SK-N-SH (cell line): ENCODE results near the gene KRT72. TPM values are rescaled to one million over a fixed set of nuclear protein-coding genes. Genes with fewer than 3 reads are reported as not detected.

ENCODE experiments used
- CTCF ChIA-PET: fragments of 300-600, 350-600 bp; formaldehyde crosslinking; extraction: SDS; loops from one replicate; lab custom pipeline; 2021; lab: Yijun Ruan, JAX
- POLR2A ChIA-PET: fragments of 350-600 bp; sonication (Branson Sonifier 250); formaldehyde crosslinking; extraction: SDS; loops from one replicate; lab custom pipeline; 2020; ENCODE audit warnings: antibody characterized with exemption, inconsistent platforms; lab: Yijun Ruan, JAX
- DNase-seq: peaks from one replicate; pipeline ENCODE4 v3.0.0; 2012
- H2AFZ ChIP-seq: fragments of 200-600 bp; sonication (generic); 2 replicates; pipeline ENCODE4 v1.8.1; 2016; ENCODE audit warnings: antibody characterized with exemption, mild to moderate bottlenecking, low read depth
- H3F3A ChIP-seq: fragments of 200-600 bp; sonication (generic); replicated peaks from 2 replicates; pipeline ENCODE3; 2016; ENCODE audit warnings: antibody characterized with exemption, mild to moderate bottlenecking; ENCODE audit not compliant: insufficient read depth
- H3K27ac ChIP-seq, 2 experiments: fragments of 200-500 bp in 1 of 2; fragments of 200-600 bp in 1 of 2; sonication (Bioruptor generic) in 1 of 2; sonication (generic), shearing (Covaris generic) in 1 of 2; 2 replicates each; pipeline versions ENCODE4 v1.5.1 to v1.6.1; 2014 to 2016; ENCODE audit warnings: low read depth in 2 of 2, inconsistent platforms in 1 of 2, low read length in 1 of 2, mild to moderate bottlenecking in 1 of 2, mixed read lengths in 1 of 2
- H3K27me3 ChIP-seq: fragments of 200-600 bp; sonication (generic), shearing (Covaris generic); 2 replicates; pipeline ENCODE4 v1.6.1; 2016; ENCODE audit warnings: mixed run types; ENCODE audit not compliant: insufficient read depth
- H3K36me3 ChIP-seq, 2 experiments: fragments of 200-500 bp in 1 of 2; fragments of 200-600 bp in 1 of 2; sonication (Bioruptor generic) in 1 of 2; sonication (generic) in 1 of 2; replicated peaks in 1 of 2; 2 replicates each; pipeline versions ENCODE3 to v1.5.1; 2014 to 2016; ENCODE audit warnings: low read length in 1 of 2, mild to moderate bottlenecking in 1 of 2; ENCODE audit not compliant: insufficient read depth in 2 of 2, control insufficient read depth in 1 of 2
- H3K4me1 ChIP-seq, 2 experiments: fragments of 200-500 bp in 1 of 2; fragments of 200-600 bp in 1 of 2; sonication (Bioruptor generic) in 1 of 2; sonication (generic), shearing (Covaris generic) in 1 of 2; 2 replicates each; pipeline versions ENCODE4 v1.5.1 to v1.6.1; 2014 to 2016; ENCODE audit warnings: low read depth in 1 of 2, low read length in 1 of 2, mixed run types in 1 of 2; ENCODE audit not compliant: insufficient read depth in 2 of 2, control insufficient read depth in 1 of 2
- H3K4me2 ChIP-seq: fragments of 200-600 bp; sonication (generic), shearing (Covaris generic); 2 replicates; pipeline ENCODE4 v1.6.1; 2017; ENCODE audit warnings: mixed run types
- H3K4me3 ChIP-seq, 2 experiments: fragments of 200-500 bp in 1 of 2; fragments of 200-600 bp in 1 of 2; sonication (Bioruptor generic) in 1 of 2; sonication (generic), shearing (Covaris generic) in 1 of 2; 2 replicates each; pipeline versions ENCODE4 v1.5.1 to v1.8.1; 2014 to 2016; ENCODE audit warnings: low read depth in 2 of 2, inconsistent platforms in 1 of 2, low read length in 1 of 2, mild to moderate bottlenecking in 1 of 2, mixed read lengths in 1 of 2, moderate library complexity in 1 of 2
- H3K79me2 ChIP-seq: fragments of 200-600 bp; sonication (generic); 2 replicates; pipeline ENCODE4 v1.8.1; 2017; ENCODE audit warnings: mild to moderate bottlenecking; ENCODE audit not compliant: insufficient read depth
- H3K9ac ChIP-seq: fragments of 200-600 bp; sonication (generic); 2 replicates; pipeline ENCODE4 v1.6.1; 2017; ENCODE audit warnings: mixed run types
- H3K9me2 ChIP-seq: fragments of 200-600 bp; sonication (generic); 2 replicates; pipeline ENCODE4 v1.6.1; 2017; ENCODE audit warnings: mixed run types
- H3K9me3 ChIP-seq: fragments of 200-600 bp; sonication (generic); 2 replicates; pipeline ENCODE4 v1.6.1; 2017; ENCODE audit warnings: mixed run types, mild to moderate bottlenecking, moderate library complexity
- H4K20me1 ChIP-seq: fragments of 200-600 bp; sonication (generic); 2 replicates; pipeline ENCODE4 v1.6.1; 2017; ENCODE audit warnings: mild to moderate bottlenecking, mixed run types; ENCODE audit not compliant: insufficient read depth
- EP300 ChIP-seq, 2 experiments: IDR thresholded peaks; 2 replicates each; pipeline versions ENCODE4 v1.4.0 to v1.6.1; 2012; ENCODE audit warnings: borderline replicate concordance in 1 of 2, low read depth in 1 of 2, low read length in 1 of 2
- EZH2phosphoT487 ChIP-seq: fragments of 200-600 bp; sonication (generic); IDR thresholded peaks from 2 replicates; pipeline ENCODE4 v1.6.1; 2017; ENCODE audit warnings: low read depth, mixed run types, mild to moderate bottlenecking, antibody characterized with exemption, moderate library complexity, borderline replicate concordance
- GABPA ChIP-seq: IDR thresholded peaks from 2 replicates; pipeline ENCODE4 v1.4.0; 2012; ENCODE audit warnings: low read depth, mild to moderate bottlenecking
- JUND ChIP-seq: IDR thresholded peaks from 2 replicates; pipeline ENCODE4 v1.4.0; 2012
- PBX3 ChIP-seq: IDR thresholded peaks from 2 replicates; pipeline ENCODE4; 2012
- POLR2AphosphoS5 ChIP-seq: IDR thresholded peaks from 2 replicates; pipeline ENCODE4 v1.6.1; 2012; ENCODE audit warnings: low read depth, low read length
- RCOR1 ChIP-seq: fragments of 150-350 bp; IDR thresholded peaks from 2 replicates; pipeline ENCODE4 v1.6.1; 2017; ENCODE audit warnings: antibody characterized with exemption, low read length
- RXRA ChIP-seq: IDR thresholded peaks from 2 replicates; pipeline ENCODE4 v1.4.0; 2012; ENCODE audit warnings: low read depth, mild to moderate bottlenecking, borderline replicate concordance
- TEAD4 ChIP-seq: IDR thresholded peaks from 2 replicates; pipeline ENCODE4 v1.4.0; 2012; ENCODE audit warnings: mild to moderate bottlenecking, borderline replicate concordance; ENCODE audit not compliant: insufficient read depth
- WGBS: methylation state at CpG from one replicate; pipeline ENCODE4 v1.1.6; 2017; ENCODE audit warnings: low lambda C conversion rate; 5-methylcytosine and 5-hydroxymethylcytosine counted together
- polyA plus RNA-seq, 3 experiments: library from polyadenylated mRNA; depleted of rRNA; stranded (reverse); fragments of >200 nt; gene quantifications; 2 replicates each; pipeline ENCODE4 v1.2.3, GENCODE V29; 2012

KRT72 gene
- polyA plus RNA-seq, 1 of the 3 experiments (the other 2 are of a cell fraction): not detected

DNA sequence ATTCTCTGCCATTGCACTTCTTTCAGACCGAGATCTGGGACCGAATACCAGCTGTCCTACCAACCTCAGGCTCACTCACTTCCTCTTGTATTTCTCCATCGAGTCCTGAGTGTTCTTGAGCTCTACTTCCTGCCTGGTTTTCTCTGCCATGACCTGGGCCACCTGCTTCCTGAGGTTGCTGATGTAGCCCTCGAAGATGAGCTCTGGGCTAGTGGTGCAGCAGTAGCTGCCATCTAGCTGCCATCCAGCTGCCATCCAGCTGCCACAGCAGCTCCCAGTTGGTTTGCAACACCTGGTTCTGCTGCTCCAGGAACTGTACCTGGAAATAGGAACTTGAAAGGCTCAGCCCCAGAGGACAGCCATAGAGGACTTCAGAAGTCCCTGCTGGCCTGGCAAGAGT is 32.1 kb upstream of the KRT72 start (continued):
- no peak for TF ChIP-seq RXRA

GRCh38 chr12:52632656-52633055 is 31.4 kb upstream of the KRT72 start:
- no peak overlapping the region for H3K4me2 ChIP-seq
- ChIA-PET POLR2A (interaction anchor here (0.7 kb wide), 1 partner anchor 35 kb away, joined by 3 read pairs; no protein-coding TSS in a partner anchor), CTCF (interaction anchor here (1.8 kb wide), 1 partner anchor 247 kb away, joined by 7 read pairs; no protein-coding TSS in a partner anchor)
- TF ChIP-seq POLR2AphosphoS5 (no peak), RCOR1 (no peak), GABPA (no peak), TEAD4 (no peak)
- no peak for DNase-seq
- H3K27me3 ChIP-seq: peaks cover 26% of the 10 kb centered on the region
- 20% methylated on average over 4 of the region's 4 CpGs for WGBS
- H3K9ac ChIP-seq: no peak overlapping the region
- no peaks in the 10 kb centered on the region for H3K9me2 ChIP-seq
- no peak overlapping the region for H2AFZ ChIP-seq
- no peaks in the 10 kb centered on the region for H3K9me3 ChIP-seq
- no peaks in the 10 kb centered on the region for H3F3A ChIP-seq
- H3K79me2 ChIP-seq: no peaks in the 10 kb centered on the region
- H3K27ac ChIP-seq: no peak overlapping the region
- H4K20me1 ChIP-seq: no peaks in the 10 kb centered on the region
- H3K36me3 ChIP-seq: no peaks in the 10 kb centered on the region
- H3K4me3 ChIP-seq: no peak overlapping the region
- no peaks in the 10 kb centered on the region for H3K4me1 ChIP-seq

- Histone ChIP-seq H2AFZ (no peak overlapping the region), H3K4me3 (no peak overlapping the region), H3K9me3 (no peaks in the 10 kb centered on the region), H3F3A (no peaks in the 10 kb centered on the region), H3K9me2 (no peaks in the 10 kb centered on the region), H3K9ac (no peak overlapping the region), H3K27me3 (peaks cover 26% of the 10 kb centered on the region), H4K20me1 (no peaks in the 10 kb centered on the region), H3K79me2 (no peaks in the 10 kb centered on the region), H3K4me2 (no peak overlapping the region), H3K27ac (no peak overlapping the region), H3K4me1 (no peaks in the 10 kb centered on the region), H3K36me3 (no peaks in the 10 kb centered on the region)
- no peak for DNase-seq
- 30% methylated on average over 6 of the region's 6 CpGs for WGBS
- ChIA-PET POLR2A (interaction anchor here (0.7 kb wide), 1 partner anchor 35 kb away, joined by 3 read pairs; no protein-coding TSS in a partner anchor), CTCF (interaction anchor here (1.2 to 1.8 kb wide), 2 partner anchors 248 kb away, joined by 3 to 7 read pairs; no protein-coding TSS in a partner anchor)
- no peak for TF ChIP-seq GABPA
- no peak for TF ChIP-seq EZH2phosphoT487
- TF ChIP-seq JUND: no peak
- TF ChIP-seq PBX3: no peak
- no peak for TF ChIP-seq TEAD4
- no peak for TF ChIP-seq EP300 (IDR thresholded peaks at IDR 0.05; ENCODE audit: borderline replicate concordance in 1 of 2, low read depth in 1 of 2, low read length in 1 of 2)
Observed at GRCh38 chr12:52631676-52632459, 30.6 kb upstream of the KRT72 start.
